Body of pancreas (tissue), 4 donors: ENCODE results near the gene ERC1. TPM values are rescaled to one million over a fixed set of nuclear protein-coding genes. Genes with fewer than 3 reads are reported as not detected.

ENCODE experiments used
- ATAC-seq: fragments of 150-250 bp; one replicate; pipeline ENCODE4 v1.9.1; 2016
- DNase-seq, 4 donors: peaks; one replicate each; pipeline ENCODE4 v3.0.0-alpha.2; 2019
- H3K27ac ChIP-seq, 4 donors: fragments of 200-600 bp; sonication (generic); 1 replicate in 3 of 4; 2 replicates in 1 of 4; pipeline versions ENCODE4 v1.5.1 to v1.6.1; 2016 to 2019; ENCODE audit warnings: mild to moderate bottlenecking in 1 of 4, mixed read lengths in 1 of 4, moderate library complexity in 1 of 4
- H3K27me3 ChIP-seq, 2 donors: fragments of 200-600 bp; sonication (generic); one replicate each; pipeline ENCODE4 v1.6.0; 2016; ENCODE audit warnings: mild to moderate bottlenecking in 1 of 2
- H3K36me3 ChIP-seq, 2 donors: fragments of 200-600 bp; sonication (generic); replicated peaks in 1 of 2; 2 replicates each; pipeline ENCODE4 v1.5.1; 2016; ENCODE audit warnings: low read depth in 2 of 2; ENCODE audit not compliant: insufficient read depth in 1 of 2
- H3K4me1 ChIP-seq: fragments of 200-600 bp; sonication (generic); one replicate; pipeline ENCODE4 v1.6.0; 2016
- H3K4me3 ChIP-seq, 2 donors: fragments of 200-600 bp; sonication (generic); 1 replicate in 1 of 2; 2 replicates in 1 of 2; pipeline ENCODE4 v1.5.1; 2016 to 2019
- H3K9me3 ChIP-seq, 3 donors: fragments of 200-600 bp; sonication (generic); 1 replicate in 2 of 3; 2 replicates in 1 of 3; pipeline ENCODE4 v1.5.1; 2016
- CTCF ChIP-seq, 7 experiments: fragments of 450-650 bp in 4 of 7; fragments of 200-600 bp in 3 of 7; sonication (generic) in 3 of 7; IDR thresholded peaks; one replicate each; pipeline ENCODE4 v1.5.1; 2016 to 2019; ENCODE audit warnings: antibody characterized with exemption in 7 of 7
- POLR2A ChIP-seq, 3 donors: fragments of 450-650 bp; IDR thresholded peaks; one replicate each; pipeline ENCODE4 v1.6.1; 2016; ENCODE audit warnings: antibody characterized with exemption in 3 of 3, mild to moderate bottlenecking in 2 of 3
- WGBS, 2 donors: methylation state at CpG; one replicate each; pipeline ENCODE4 v1.1.5; 2017; 5-methylcytosine and 5-hydroxymethylcytosine counted together
- intact Hi-C: fragments of 100-400 bp; cut with DNase I; formaldehyde crosslinking; loops from one replicate; pipeline ENCODE4 v1.15.1; 2023
- total RNA-seq, 2 donors: library from RNA; depleted of rRNA; stranded (reverse); fragments of >200 nt; gene quantifications; one replicate each; pipeline ENCODE4 v1.1.0, GENCODE V29; 2016

The ERC1 gene
- total RNA-seq, 2 donors from 2014 or later: 20.8 to 29.0 TPM

- TF ChIP-seq CTCF (IDR thresholded peaks at IDR 0.05) (no peak), POLR2A (IDR thresholded peaks at IDR 0.05) (no peak)
- no peaks in the 10 kb centered on the region for H3K27me3 ChIP-seq
- intact Hi-C loops: no loop called here
- no peaks in the 10 kb centered on the region for H3K9me3 ChIP-seq
- DNase-seq (no peak), ATAC-seq (no peak)
- H3K36me3 ChIP-seq: no peaks in the 10 kb centered on the region
- H3K4me1 ChIP-seq: no peaks in the 10 kb centered on the region
- no peak overlapping the region for H3K4me3 ChIP-seq
- 95 to 99% methylated on average over 5 of the region's 5 CpGs for WGBS, 2 donors
- no peak overlapping the region for H3K27ac ChIP-seq
Measured at GRCh38 chr12:1428671-1429070, 437.6 kb downstream of the ERC1 start.

- intact Hi-C loops: no loop called here
- Histone ChIP-seq H3K9me3 (no peaks in the 10 kb centered on the region), H3K36me3 (no peaks in the 10 kb centered on the region), H3K4me3 (no peak overlapping the region), H3K27me3 (no peaks in the 10 kb centered on the region), H3K4me1 (peaks cover 4% of the 10 kb centered on the region), H3K27ac (no peak overlapping the region)
- WGBS, 2 donors: 82 to 96% methylated on average over 4 of the region's 4 CpGs
- ATAC-seq: peak; percentile 27
- peak in 1 of 4 donors; percentile 15 for DNase-seq
- TF ChIP-seq CTCF (IDR thresholded peaks at IDR 0.05) (no peak), POLR2A (IDR thresholded peaks at IDR 0.05) (no peak)
Measured at GRCh38 chr12:1429980-1430379, 439.0 kb downstream of the ERC1 start.

- ATAC-seq (no peak), DNase-seq (no peak)
- no peak for TF ChIP-seq POLR2A (IDR thresholded peaks at IDR 0.05)
- TF ChIP-seq CTCF (IDR thresholded peaks at IDR 0.05): no peak
- no peak overlapping the region for H3K27ac ChIP-seq
- H3K36me3 ChIP-seq: no peaks in the 10 kb centered on the region
- H3K27me3 ChIP-seq: no peaks in the 10 kb centered on the region
- H3K9me3 ChIP-seq: no peaks in the 10 kb centered on the region
- H3K4me1 ChIP-seq: peaks cover 13% of the 10 kb centered on the region
- intact Hi-C loops: no loop called here
- WGBS, 2 donors: 81 to 94% methylated on average over 14 of the region's 14 CpGs
- no peak overlapping the region for H3K4me3 ChIP-seq
Measured at GRCh38 chr12:1434296-1434955, 443.4 kb downstream of the ERC1 start.

GRCh38 chr12:1435044-1435443, 444.0 kb downstream of the ERC1 start:
- Histone ChIP-seq H3K4me3 (no peak overlapping the region), H3K9me3 (no peaks in the 10 kb centered on the region), H3K27me3 (no peaks in the 10 kb centered on the region), H3K4me1 (peaks cover 13% of the 10 kb centered on the region), H3K36me3 (no peaks in the 10 kb centered on the region), H3K27ac (no peak overlapping the region)
- intact Hi-C loops: no loop called here
- WGBS, 2 donors: 78 to 79% methylated on average over 3 of the region's 3 CpGs
- DNase-seq (no peak), ATAC-seq (no peak)
- TF ChIP-seq POLR2A (IDR thresholded peaks at IDR 0.05): no peak
- TF ChIP-seq CTCF (IDR thresholded peaks at IDR 0.05): no peak

GRCh38 chr12:1435456-1435855, 444.4 kb downstream of the ERC1 start:
- 9 to 23% methylated on average over 3 of the region's 3 CpGs for WGBS, 2 donors
- Histone ChIP-seq H3K4me3 (no peak overlapping the region), H3K4me1 (peaks cover 13% of the 10 kb centered on the region), H3K27ac (no peak overlapping the region), H3K27me3 (no peaks in the 10 kb centered on the region), H3K9me3 (no peaks in the 10 kb centered on the region), H3K36me3 (no peaks in the 10 kb centered on the region)
- TF ChIP-seq CTCF (IDR thresholded peaks at IDR 0.05): no peak
- DNase-seq (peak in 2 of 4 donors; percentile 11 to 16), ATAC-seq (no peak)
- intact Hi-C loops: no loop called here
